CD4-positive, CD25-positive, alpha-beta regulatory T cell (primary cell): ENCODE measurements around the gene KIF2C. TPM values are rescaled to one million over a fixed set of nuclear protein-coding genes. Genes with fewer than 3 reads are reported as not detected.
A peak's percentile ranks its signal among the peaks of the same experiment; 100 is the strongest.
"Not testable (repeated sequence)": the region's sequence is repeated elsewhere in the genome, so short reads cannot be mapped to it uniquely, and the experiment has no call there.

Experiments
- ATAC-seq, 2 donors: fragments of 150-1000 bp; cut with Tn5 transposase; one replicate each; pipeline ENCODE4 v1.10.0; 2021; ENCODE audit warnings: low read depth in 2 of 2, moderate number of reproducible peaks in 2 of 2, moderate library complexity in 1 of 2
- DNase-seq, 3 donors: peaks; one replicate each; pipeline versions ENCODE4 v3.0.0 to v3.0.0-alpha.2; 2012 to 2022; ENCODE audit warnings: mixed read lengths in 1 of 3
- H3K27ac ChIP-seq: one replicate; pipeline ENCODE4 v1.7.0; 2013; ENCODE audit warnings: mild to moderate bottlenecking, low read length; ENCODE audit not compliant: insufficient read depth, poor library complexity, severe bottlenecking
- H3K27me3 ChIP-seq: one replicate; pipeline ENCODE4 v1.7.0; 2013; ENCODE audit warnings: low read length; ENCODE audit not compliant: control insufficient read depth, insufficient read depth
- H3K36me3 ChIP-seq: one replicate; pipeline ENCODE4 v1.7.0; 2013; ENCODE audit warnings: mild to moderate bottlenecking, low read length, moderate library complexity; ENCODE audit not compliant: control insufficient read depth, insufficient read depth
- H3K4me1 ChIP-seq: 2 replicates; pipeline ENCODE4 v1.7.0; 2013; ENCODE audit warnings: mild to moderate bottlenecking, low read length; ENCODE audit not compliant: insufficient read depth, control insufficient read depth, poor library complexity, severe bottlenecking
- H3K4me3 ChIP-seq: one replicate; pipeline ENCODE4 v1.7.0; 2013; ENCODE audit warnings: low read depth, mild to moderate bottlenecking, low read length, moderate library complexity
- H3K9me3 ChIP-seq, 2 experiments: 1 replicate in 1 of 2; 2 replicates in 1 of 2; pipeline ENCODE4 v1.7.0; 2013; ENCODE audit warnings: low read length in 2 of 2, mild to moderate bottlenecking in 1 of 2, moderate library complexity in 1 of 2; ENCODE audit not compliant: control insufficient read depth in 2 of 2
- H3K27ac Mint-ChIP-seq, 3 donors: one replicate each; pipeline ENCODE4 v1.8.0; 2020 to 2022; ENCODE audit warnings: mild to moderate bottlenecking in 3 of 3, mixed read lengths in 3 of 3, moderate library complexity in 2 of 3
- H3K27me3 Mint-ChIP-seq: one replicate; pipeline ENCODE4 v1.8.0; 2022; ENCODE audit warnings: mild to moderate bottlenecking, mixed read lengths
- H3K36me3 Mint-ChIP-seq: one replicate; pipeline ENCODE4 v1.8.0; 2020; ENCODE audit warnings: mixed read lengths
- H3K4me1 Mint-ChIP-seq, 4 donors: one replicate each; pipeline ENCODE4 v1.8.0; 2020 to 2022; ENCODE audit warnings: mixed read lengths in 4 of 4, mild to moderate bottlenecking in 1 of 4
- H3K4me3 Mint-ChIP-seq, 4 donors: one replicate each; pipeline ENCODE4 v1.8.0; 2020 to 2022; ENCODE audit warnings: mild to moderate bottlenecking in 4 of 4, mixed read lengths in 4 of 4, moderate library complexity in 3 of 4
- H3K9me3 Mint-ChIP-seq, 7 donors: one replicate each; pipeline ENCODE4 v1.8.0; 2020 to 2022; ENCODE audit warnings: mixed read lengths in 7 of 7, mild to moderate bottlenecking in 3 of 7, moderate library complexity in 2 of 7
- polyA plus RNA-seq, 4 donors: library from polyadenylated mRNA; unstranded; fragments of 300-500 nt; fragmentation: Illumina TruSeq; gene quantifications; one replicate each; pipeline ENCODE4 v1.2.3, GENCODE V29; 2021
- total RNA-seq: library from RNA; stranded (reverse); gene quantifications from one replicate; pipeline ENCODE4 v1.2.3, GENCODE V29; 2022

Gene KIF2C
- total and polyA plus RNA-seq, 5 donors from 2014 or later = 1.1 to 3.9 (median 2.8) TPM

GRCh38 chr1:44698138-44698537 lies 41.5 kb upstream of the KIF2C start:
- peaks cover 9% of the 10 kb centered on the region for H3K4me1 ChIP-seq
- Mint-ChIP-seq H3K36me3 (no peaks in the 10 kb centered on the region), H3K4me3 (no peak overlapping the region), H3K4me1 (peaks cover 0 to 16% (median 5%) of the 10 kb centered on the region in 4 donors), H3K27ac (no peak overlapping the region), H3K9me3 (no peaks in the 10 kb centered on the region), H3K27me3 (no peaks in the 10 kb centered on the region)
- DNase-seq (no peak), ATAC-seq (no peak)
- H3K27ac ChIP-seq = no peak overlapping the region
- no peak overlapping the region for H3K4me3 ChIP-seq
- H3K36me3 ChIP-seq = no peaks in the 10 kb centered on the region
- H3K9me3 ChIP-seq = no peaks in the 10 kb centered on the region
- no peaks in the 10 kb centered on the region for H3K27me3 ChIP-seq

- not testable (repeated sequence) for H3K27me3 Mint-ChIP-seq, DNase-seq, H3K9me3 Mint-ChIP-seq, H3K9me3 ChIP-seq, H3K36me3 ChIP-seq, ATAC-seq, H3K27ac Mint-ChIP-seq, H3K4me3 Mint-ChIP-seq, H3K4me3 ChIP-seq, H3K27ac ChIP-seq, H3K36me3 Mint-ChIP-seq, H3K4me1 ChIP-seq, H3K27me3 ChIP-seq
- peaks cover 0 to 16% (median 5%) of the 10 kb centered on the region in 4 donors for H3K4me1 Mint-ChIP-seq
These were observed 40.3 kb upstream of the KIF2C start for GRCh38 chr1:44699375-44699774.

- Histone ChIP-seq H3K4me1 (peaks cover 9% of the 10 kb centered on the region), H3K27me3 (no peaks in the 10 kb centered on the region), H3K4me3 (no peak overlapping the region), H3K27ac (no peak overlapping the region), H3K9me3 (no peaks in the 10 kb centered on the region), H3K36me3 (no peaks in the 10 kb centered on the region)
- DNase-seq (no peak), ATAC-seq (no peak)
- Mint-ChIP-seq H3K4me1 (peaks cover 0 to 16% (median 5%) of the 10 kb centered on the region in 4 donors), H3K9me3 (no peaks in the 10 kb centered on the region), H3K27ac (no peak overlapping the region), H3K4me3 (no peak overlapping the region), H3K27me3 (peaks cover 2% of the 10 kb centered on the region), H3K36me3 (no peaks in the 10 kb centered on the region)
These were observed 39.1 kb upstream of the KIF2C start for GRCh38 chr1:44700573-44700972.

GRCh38 chr1:44701141-44701573 lies 38.5 kb upstream of the KIF2C start:
- no peak for DNase-seq
- Histone ChIP-seq H3K4me1 (peaks cover 9% of the 10 kb centered on the region), H3K4me3 (no peak overlapping the region), H3K9me3 (no peaks in the 10 kb centered on the region), H3K36me3 (no peaks in the 10 kb centered on the region), H3K27me3 (no peaks in the 10 kb centered on the region), H3K27ac (no peak overlapping the region)
- Mint-ChIP-seq H3K9me3 (no peaks in the 10 kb centered on the region), H3K4me3 (no peak overlapping the region), H3K36me3 (no peaks in the 10 kb centered on the region), H3K27ac (no peak overlapping the region), H3K27me3 (peaks cover 4% of the 10 kb centered on the region), H3K4me1 (peaks cover 0 to 14% (median 5%) of the 10 kb centered on the region in 4 donors)
- ATAC-seq = no peak

GRCh38 chr1:44705470-44705869 lies 34.2 kb upstream of the KIF2C start:
- Histone ChIP-seq H3K9me3 (no peaks in the 10 kb centered on the region), H3K4me3 (no peak overlapping the region), H3K36me3 (no peaks in the 10 kb centered on the region), H3K27ac (no peak overlapping the region), H3K27me3 (no peaks in the 10 kb centered on the region), H3K4me1 (peaks cover 5% of the 10 kb centered on the region)
- H3K27ac Mint-ChIP-seq = no peak overlapping the region
- H3K27me3 Mint-ChIP-seq = peaks cover 11% of the 10 kb centered on the region
- no peaks in the 10 kb centered on the region for H3K36me3 Mint-ChIP-seq
- peaks cover 4 to 11% (median 5%) of the 10 kb centered on the region in 4 donors for H3K4me1 Mint-ChIP-seq
- no peak overlapping the region for H3K4me3 Mint-ChIP-seq
- DNase-seq (no peak), ATAC-seq (no peak)
- H3K9me3 Mint-ChIP-seq = no peaks in the 10 kb centered on the region

- no peak overlapping the region for H3K4me3 ChIP-seq
- no peaks in the 10 kb centered on the region for H3K36me3 ChIP-seq
- no peak overlapping the region for H3K4me3 Mint-ChIP-seq
- H3K27me3 ChIP-seq = peaks cover 2% of the 10 kb centered on the region
- no peak for ATAC-seq
- H3K4me1 Mint-ChIP-seq = peaks cover 4 to 11% (median 5%) of the 10 kb centered on the region in 4 donors
- no peak overlapping the region for H3K27ac Mint-ChIP-seq
- no peaks in the 10 kb centered on the region for H3K9me3 Mint-ChIP-seq
- peaks cover 11% of the 10 kb centered on the region for H3K27me3 Mint-ChIP-seq
- peaks cover 5% of the 10 kb centered on the region for H3K4me1 ChIP-seq
- H3K36me3 Mint-ChIP-seq = no peaks in the 10 kb centered on the region
- H3K9me3 ChIP-seq = no peaks in the 10 kb centered on the region
- H3K27ac ChIP-seq = no peak overlapping the region
- DNase-seq = no peak
These were observed 33.7 kb upstream of the KIF2C start for GRCh38 chr1:44705938-44706337.

- peaks cover 7% of the 10 kb centered on the region for H3K27me3 ChIP-seq
- H3K4me1 Mint-ChIP-seq = peaks cover 4 to 11% (median 7%) of the 10 kb centered on the region in 4 donors
- no peaks in the 10 kb centered on the region for H3K36me3 ChIP-seq
- H3K4me1 ChIP-seq = peaks cover 5% of the 10 kb centered on the region
- peak overlapping the region in 1 of 3 donors; percentile 27 for H3K27ac Mint-ChIP-seq
- H3K27ac ChIP-seq = no peak overlapping the region
- H3K4me3 ChIP-seq = no peak overlapping the region
- no peaks in the 10 kb centered on the region for H3K36me3 Mint-ChIP-seq
- no peak for ATAC-seq
- H3K27me3 Mint-ChIP-seq = peaks cover 18% of the 10 kb centered on the region
- no peaks in the 10 kb centered on the region for H3K9me3 Mint-ChIP-seq
- H3K9me3 ChIP-seq = no peaks in the 10 kb centered on the region
- DNase-seq = no peak
- no peak overlapping the region for H3K4me3 Mint-ChIP-seq
These were observed 32.3 kb upstream of the KIF2C start for GRCh38 chr1:44707112-44707881.
